ENCODE results near the gene ADIPOQ. TPM values are rescaled to one million over a fixed set of nuclear protein-coding genes. Genes with fewer than 3 reads are reported as not detected.

ADIPOQ gene
- total and polyA plus RNA-seq, 2 of the 13 experiments (the other 11 are each of a cell fraction or from before 2014, with no cell fraction given) = not detected

DNA sequence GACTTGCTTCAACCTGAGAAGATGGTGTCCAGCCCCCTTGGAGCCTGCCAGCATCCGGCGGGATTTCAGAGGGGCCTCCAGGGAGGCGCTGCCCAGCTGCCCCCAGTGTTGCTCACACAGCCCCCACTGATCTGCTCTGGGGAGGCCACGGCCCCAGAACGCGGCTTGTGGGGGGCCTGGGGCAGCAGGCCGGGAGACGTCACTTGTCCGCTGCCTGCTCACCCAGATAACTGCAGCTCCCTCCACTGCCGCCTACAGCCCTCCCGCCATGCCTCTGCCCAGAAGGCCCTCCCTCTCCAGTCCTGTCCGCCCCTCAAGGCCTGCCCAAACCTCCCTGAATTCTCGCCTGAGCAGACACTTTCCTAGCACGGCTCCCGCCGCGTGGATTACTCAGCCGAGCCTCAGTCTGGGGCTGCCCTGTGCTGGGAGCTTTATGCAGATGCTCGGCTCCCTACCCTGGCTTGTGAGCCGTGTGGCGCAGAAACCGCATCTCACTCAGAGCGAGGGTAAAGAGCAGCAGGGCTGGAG lies 17.2 kb upstream of the ADIPOQ start (continued):
- no peak for TF ChIP-seq HNRNPUL1 (IDR thresholded peaks at IDR 0.05; ENCODE audit: low read depth, low read length)
- no peak for TF ChIP-seq NFIC (IDR thresholded peaks at IDR 0.05; ENCODE audit: low read length)
- no peak for TF ChIP-seq EEA1 (CRISPR knock-in tag; IDR thresholded peaks at IDR 0.05; ENCODE audit: borderline replicate concordance)
- no peak for TF ChIP-seq ZNF569 (CRISPR knock-in tag; IDR thresholded peaks at IDR 0.05; ENCODE audit: borderline replicate concordance)
- TF ChIP-seq HOXA7 (CRISPR knock-in tag; IDR thresholded peaks at IDR 0.05) = no peak
- TF ChIP-seq, protein P1, sequence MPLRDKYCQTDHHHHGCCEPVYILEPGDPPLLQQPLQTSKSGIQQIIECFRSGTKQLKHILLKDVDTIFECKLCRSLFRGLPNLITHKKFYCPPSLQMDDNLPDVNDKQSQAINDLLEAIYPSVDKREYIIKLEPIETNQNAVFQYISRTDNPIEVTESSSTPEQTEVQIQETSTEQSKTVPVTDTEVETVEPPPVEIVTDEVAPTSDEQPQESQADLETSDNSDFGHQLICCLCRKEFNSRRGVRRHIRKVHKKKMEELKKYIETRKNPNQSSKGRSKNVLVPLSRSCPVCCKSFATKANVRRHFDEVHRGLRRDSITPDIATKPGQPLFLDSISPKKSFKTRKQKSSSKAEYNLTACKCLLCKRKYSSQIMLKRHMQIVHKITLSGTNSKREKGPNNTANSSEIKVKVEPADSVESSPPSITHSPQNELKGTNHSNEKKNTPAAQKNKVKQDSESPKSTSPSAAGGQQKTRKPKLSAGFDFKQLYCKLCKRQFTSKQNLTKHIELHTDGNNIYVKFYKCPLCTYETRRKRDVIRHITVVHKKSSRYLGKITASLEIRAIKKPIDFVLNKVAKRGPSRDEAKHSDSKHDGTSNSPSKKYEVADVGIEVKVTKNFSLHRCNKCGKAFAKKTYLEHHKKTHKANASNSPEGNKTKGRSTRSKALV (CRISPR knock-in tag; IDR thresholded peaks at IDR 0.05) = no peak
- 0 out of 2 replicates have a peak, but pooled peaks have one; percentile 30 for TF ChIP-seq ZNF776 (CRISPR knock-in tag; IDR thresholded peaks at IDR 0.05)
- TF ChIP-seq CENPT (CRISPR knock-in tag; IDR thresholded peaks at IDR 0.05; ENCODE audit: low read depth) = no peak
- no peak for TF ChIP-seq PHF20 (CRISPR knock-in tag; IDR thresholded peaks at IDR 0.05)
- TF ChIP-seq RFXAP (CRISPR knock-in tag; IDR thresholded peaks at IDR 0.05; ENCODE audit: borderline replicate concordance) = no peak
- peak; percentile 27; the same call in 1 of the 2 replicates for TF ChIP-seq ZNF317 (CRISPR knock-in tag; IDR thresholded peaks at IDR 0.05)
- TF ChIP-seq, protein P2, sequence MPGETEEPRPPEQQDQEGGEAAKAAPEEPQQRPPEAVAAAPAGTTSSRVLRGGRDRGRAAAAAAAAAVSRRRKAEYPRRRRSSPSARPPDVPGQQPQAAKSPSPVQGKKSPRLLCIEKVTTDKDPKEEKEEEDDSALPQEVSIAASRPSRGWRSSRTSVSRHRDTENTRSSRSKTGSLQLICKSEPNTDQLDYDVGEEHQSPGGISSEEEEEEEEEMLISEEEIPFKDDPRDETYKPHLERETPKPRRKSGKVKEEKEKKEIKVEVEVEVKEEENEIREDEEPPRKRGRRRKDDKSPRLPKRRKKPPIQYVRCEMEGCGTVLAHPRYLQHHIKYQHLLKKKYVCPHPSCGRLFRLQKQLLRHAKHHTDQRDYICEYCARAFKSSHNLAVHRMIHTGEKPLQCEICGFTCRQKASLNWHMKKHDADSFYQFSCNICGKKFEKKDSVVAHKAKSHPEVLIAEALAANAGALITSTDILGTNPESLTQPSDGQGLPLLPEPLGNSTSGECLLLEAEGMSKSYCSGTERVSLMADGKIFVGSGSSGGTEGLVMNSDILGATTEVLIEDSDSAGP (CRISPR knock-in tag; IDR thresholded peaks at IDR 0.05; ENCODE audit: borderline replicate concordance) = peak; percentile 38; the same call in 1 of the 2 replicates
- TF ChIP-seq ZC3H13 (CRISPR knock-in tag; IDR thresholded peaks at IDR 0.05) = no peak
- no peak for TF ChIP-seq HES4 (CRISPR knock-in tag; IDR thresholded peaks at IDR 0.05; ENCODE audit: borderline replicate concordance)
- no peak for TF ChIP-seq HDAC6 (IDR thresholded peaks at IDR 0.05; ENCODE audit: low read depth, low read length)
- TF ChIP-seq ETV6 (CRISPR knock-in tag; conservative IDR thresholded peaks at IDR 0.05) = no peak
- no peak for TF ChIP-seq ZNF274 (CRISPR knock-in tag; IDR thresholded peaks at IDR 0.05)
- TF ChIP-seq, protein P3, sequence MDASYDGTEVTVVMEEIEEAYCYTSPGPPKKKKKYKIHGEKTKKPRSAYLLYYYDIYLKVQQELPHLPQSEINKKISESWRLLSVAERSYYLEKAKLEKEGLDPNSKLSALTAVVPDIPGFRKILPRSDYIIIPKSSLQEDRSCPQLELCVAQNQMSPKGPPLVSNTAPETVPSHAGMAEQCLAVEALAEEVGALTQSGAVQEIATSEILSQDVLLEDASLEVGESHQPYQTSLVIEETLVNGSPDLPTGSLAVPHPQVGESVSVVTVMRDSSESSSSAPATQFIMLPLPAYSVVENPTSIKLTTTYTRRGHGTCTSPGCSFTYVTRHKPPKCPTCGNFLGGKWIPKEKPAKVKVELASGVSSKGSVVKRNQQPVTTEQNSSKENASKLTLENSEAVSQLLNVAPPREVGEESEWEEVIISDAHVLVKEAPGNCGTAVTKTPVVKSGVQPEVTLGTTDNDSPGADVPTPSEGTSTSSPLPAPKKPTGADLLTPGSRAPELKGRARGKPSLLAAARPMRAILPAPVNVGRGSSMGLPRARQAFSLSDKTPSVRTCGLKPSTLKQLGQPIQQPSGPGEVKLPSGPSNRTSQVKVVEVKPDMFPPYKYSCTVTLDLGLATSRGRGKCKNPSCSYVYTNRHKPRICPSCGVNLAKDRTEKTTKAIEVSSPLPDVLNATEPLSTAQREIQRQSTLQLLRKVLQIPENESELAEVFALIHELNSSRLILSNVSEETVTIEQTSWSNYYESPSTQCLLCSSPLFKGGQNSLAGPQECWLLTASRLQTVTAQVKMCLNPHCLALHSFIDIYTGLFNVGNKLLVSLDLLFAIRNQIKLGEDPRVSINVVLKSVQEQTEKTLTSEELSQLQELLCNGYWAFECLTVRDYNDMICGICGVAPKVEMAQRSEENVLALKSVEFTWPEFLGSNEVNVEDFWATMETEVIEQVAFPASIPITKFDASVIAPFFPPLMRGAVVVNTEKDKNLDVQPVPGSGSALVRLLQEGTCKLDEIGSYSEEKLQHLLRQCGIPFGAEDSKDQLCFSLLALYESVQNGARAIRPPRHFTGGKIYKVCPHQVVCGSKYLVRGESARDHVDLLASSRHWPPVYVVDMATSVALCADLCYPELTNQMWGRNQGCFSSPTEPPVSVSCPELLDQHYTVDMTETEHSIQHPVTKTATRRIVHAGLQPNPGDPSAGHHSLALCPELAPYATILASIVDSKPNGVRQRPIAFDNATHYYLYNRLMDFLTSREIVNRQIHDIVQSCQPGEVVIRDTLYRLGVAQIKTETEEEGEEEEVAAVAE (CRISPR knock-in tag; IDR thresholded peaks at IDR 0.05; ENCODE audit: borderline replicate concordance) = no peak
- TF ChIP-seq IRF2 (CRISPR knock-in tag; IDR thresholded peaks at IDR 0.05) = 0 out of 2 replicates have a peak, but pooled peaks have one; percentile 22
- no peak for TF ChIP-seq HMGA1 (CRISPR knock-in tag; conservative IDR thresholded peaks at IDR 0.05)
